Measurements from ENCODE around the gene DENR.

The DENR gene

GRCh38 chr12:122757568-122757967 is 4.9 kb downstream of the DENR start:
- no peaks in the 10 kb centered on the region for H3K36me3 ChIP-seq (ENCODE audit: control insufficient read depth, insufficient read depth, low read length)
- TF ChIP-seq, protein P1, sequence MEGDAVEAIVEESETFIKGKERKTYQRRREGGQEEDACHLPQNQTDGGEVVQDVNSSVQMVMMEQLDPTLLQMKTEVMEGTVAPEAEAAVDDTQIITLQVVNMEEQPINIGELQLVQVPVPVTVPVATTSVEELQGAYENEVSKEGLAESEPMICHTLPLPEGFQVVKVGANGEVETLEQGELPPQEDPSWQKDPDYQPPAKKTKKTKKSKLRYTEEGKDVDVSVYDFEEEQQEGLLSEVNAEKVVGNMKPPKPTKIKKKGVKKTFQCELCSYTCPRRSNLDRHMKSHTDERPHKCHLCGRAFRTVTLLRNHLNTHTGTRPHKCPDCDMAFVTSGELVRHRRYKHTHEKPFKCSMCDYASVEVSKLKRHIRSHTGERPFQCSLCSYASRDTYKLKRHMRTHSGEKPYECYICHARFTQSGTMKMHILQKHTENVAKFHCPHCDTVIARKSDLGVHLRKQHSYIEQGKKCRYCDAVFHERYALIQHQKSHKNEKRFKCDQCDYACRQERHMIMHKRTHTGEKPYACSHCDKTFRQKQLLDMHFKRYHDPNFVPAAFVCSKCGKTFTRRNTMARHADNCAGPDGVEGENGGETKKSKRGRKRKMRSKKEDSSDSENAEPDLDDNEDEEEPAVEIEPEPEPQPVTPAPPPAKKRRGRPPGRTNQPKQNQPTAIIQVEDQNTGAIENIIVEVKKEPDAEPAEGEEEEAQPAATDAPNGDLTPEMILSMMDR (IDR thresholded peaks at IDR 0.05) = no peak

GRCh38 chr12:122785503-122785902 is 32.9 kb downstream of the DENR start:
- no peaks in the 10 kb centered on the region for H3K79me2 ChIP-seq
- no peaks in the 10 kb centered on the region for H3K27me3 ChIP-seq (ENCODE audit: control insufficient read depth, insufficient read depth, low read length)
- H3K4me3 ChIP-seq (ENCODE audit: low read depth, low read length) = no peak overlapping the region
- no peaks in the 10 kb centered on the region for H3K4me1 ChIP-seq
- TF ChIP-seq, protein P1 (IDR thresholded peaks at IDR 0.05) = no peak
- H3K9me3 ChIP-seq (ENCODE audit: control insufficient read depth, low read length) = no peaks in the 10 kb centered on the region
- no peak overlapping the region for H3K27ac ChIP-seq
- no peak overlapping the region for H2AFZ ChIP-seq
- H3K36me3 ChIP-seq (ENCODE audit: control insufficient read depth, insufficient read depth, low read length) = no peaks in the 10 kb centered on the region
- H3K9ac ChIP-seq = no peak overlapping the region
- no peak overlapping the region for H3K4me2 ChIP-seq (ENCODE audit: low read length)

More at GRCh38 chr12:122757568-122757967, 4.9 kb downstream of the DENR start:
- Histone ChIP-seq H3K4me2 (ENCODE audit: low read length) (no peak overlapping the region), H3K9ac (no peak overlapping the region), H3K27me3 (ENCODE audit: control insufficient read depth, insufficient read depth, low read length) (no peaks in the 10 kb centered on the region), H3K4me3 (ENCODE audit: low read depth, low read length) (no peak overlapping the region), H3K79me2 (peaks cover 59% of the 10 kb centered on the region), H3K4me1 (peaks cover 11% of the 10 kb centered on the region), H3K9me3 (ENCODE audit: control insufficient read depth, low read length) (no peaks in the 10 kb centered on the region), H2AFZ (no peak overlapping the region), H3K27ac (no peak overlapping the region)

GRCh38 chr12:122788387-122788786 is 35.8 kb downstream of the DENR start:
- no peak overlapping the region for H2AFZ ChIP-seq
- no peaks in the 10 kb centered on the region for H3K9me3 ChIP-seq (ENCODE audit: control insufficient read depth, low read length)
- H3K36me3 ChIP-seq (ENCODE audit: control insufficient read depth, insufficient read depth, low read length) = no peaks in the 10 kb centered on the region
- H3K4me1 ChIP-seq = no peaks in the 10 kb centered on the region
- no peaks in the 10 kb centered on the region for H3K27me3 ChIP-seq (ENCODE audit: control insufficient read depth, insufficient read depth, low read length)
- no peak overlapping the region for H3K4me2 ChIP-seq (ENCODE audit: low read length)
- H3K4me3 ChIP-seq (ENCODE audit: low read depth, low read length) = no peak overlapping the region
- H3K27ac ChIP-seq = no peak overlapping the region
- H3K9ac ChIP-seq = no peak overlapping the region
- no peaks in the 10 kb centered on the region for H3K79me2 ChIP-seq
- TF ChIP-seq, protein P1 (IDR thresholded peaks at IDR 0.05) = no peak

- Histone ChIP-seq H3K9me3 (ENCODE audit: control insufficient read depth, low read length) (no peaks in the 10 kb centered on the region), H3K4me1 (no peaks in the 10 kb centered on the region), H3K27ac (no peak overlapping the region), H3K4me2 (ENCODE audit: low read length) (no peak overlapping the region), H3K36me3 (ENCODE audit: control insufficient read depth, insufficient read depth, low read length) (no peaks in the 10 kb centered on the region), H3K79me2 (no peaks in the 10 kb centered on the region), H3K27me3 (ENCODE audit: control insufficient read depth, insufficient read depth, low read length) (no peaks in the 10 kb centered on the region), H2AFZ (no peak overlapping the region), H3K9ac (no peak overlapping the region), H3K4me3 (ENCODE audit: low read depth, low read length) (no peak overlapping the region)
- TF ChIP-seq, protein P1 (IDR thresholded peaks at IDR 0.05) = no peak
Observed at GRCh38 chr12:122789637-122790036, 37.0 kb downstream of the DENR start.

DNA sequence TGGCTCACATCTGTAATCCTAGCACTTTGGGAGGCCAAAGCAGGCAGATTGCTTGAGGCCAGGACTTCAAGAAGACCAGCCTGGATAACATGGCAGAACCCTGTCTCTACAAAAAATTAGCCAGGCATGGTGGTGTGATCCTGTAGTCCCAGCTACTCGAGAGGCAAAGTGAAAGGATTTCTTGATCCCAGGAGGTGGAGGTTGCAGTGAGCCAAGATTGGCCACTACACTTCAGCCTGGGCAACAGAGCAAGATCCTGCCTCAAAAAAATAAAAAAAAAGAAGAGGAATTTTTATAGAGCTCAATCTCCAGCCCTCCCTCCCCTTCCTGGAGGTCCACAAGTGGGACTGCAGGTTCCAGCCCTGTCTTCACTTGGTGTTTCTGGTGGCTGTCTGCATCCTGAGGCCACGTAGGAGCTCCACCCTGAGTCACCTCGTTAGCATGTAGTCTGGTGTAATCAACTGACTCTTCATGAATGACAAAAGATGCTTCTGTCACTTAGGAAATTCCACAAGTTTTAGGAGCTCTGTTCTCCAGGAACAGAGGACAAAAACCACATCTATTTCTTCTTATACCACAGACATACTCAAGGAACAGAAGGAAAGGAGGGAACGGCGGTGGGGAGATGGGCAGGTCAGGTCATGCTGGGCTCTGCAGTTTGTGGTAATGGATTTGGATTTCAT is 37.9 kb downstream of the DENR start:
- Histone ChIP-seq H3K9me3 (ENCODE audit: control insufficient read depth, low read length) (no peaks in the 10 kb centered on the region), H3K4me3 (ENCODE audit: low read depth, low read length) (no peak overlapping the region), H3K4me2 (ENCODE audit: low read length) (no peak overlapping the region), H2AFZ (no peak overlapping the region), H3K36me3 (ENCODE audit: control insufficient read depth, insufficient read depth, low read length) (no peaks in the 10 kb centered on the region), H3K4me1 (no peaks in the 10 kb centered on the region), H3K27me3 (ENCODE audit: control insufficient read depth, insufficient read depth, low read length) (no peaks in the 10 kb centered on the region), H3K9ac (no peak overlapping the region), H3K79me2 (no peaks in the 10 kb centered on the region), H3K27ac (no peak overlapping the region)
- TF ChIP-seq, protein P1 (IDR thresholded peaks at IDR 0.05) = no peak

All from parathyroid adenoma (tissue), 2 donors.